Keratinocyte (primary cell): ENCODE results near the gene VDAC2. TPM values are rescaled to one million over a fixed set of nuclear protein-coding genes. Genes with fewer than 3 reads are reported as not detected.

Source experiments
- DNase-seq: peaks from one replicate; pipeline ENCODE4 v3.0.0-alpha.2; 2011; ENCODE audit warnings: low read depth, missing footprints, low spot score
- FAIRE-seq: peaks from 2 replicates; lab custom pipeline; 2011; peaks lifted over from hg19 to GRCh38; lab: Jason Lieb, UNC
- H2AFZ ChIP-seq: 2 replicates; pipeline ENCODE4 v1.6.0; 2012; ENCODE audit warnings: low read length, control low read depth, inconsistent platforms; ENCODE audit not compliant: control insufficient read depth
- H3K27ac ChIP-seq: 2 replicates; pipeline ENCODE4 v1.5.1; 2011; ENCODE audit warnings: low read length; ENCODE audit not compliant: control insufficient read depth, insufficient read depth
- H3K27me3 ChIP-seq: 3 replicates; pipeline ENCODE4 v1.6.0; 2011; ENCODE audit warnings: low read length; ENCODE audit not compliant: control insufficient read depth, insufficient read depth; ENCODE audit errors: extremely low read depth
- H3K36me3 ChIP-seq, 2 experiments: 2 replicates in 1 of 2; 3 replicates in 1 of 2; pipeline ENCODE4 v1.5.1; 2011; ENCODE audit warnings: low read length in 2 of 2, mild to moderate bottlenecking in 1 of 2; ENCODE audit not compliant: control insufficient read depth in 2 of 2, insufficient read depth in 2 of 2; ENCODE audit errors: extremely low read depth in 1 of 2
- H3K4me1 ChIP-seq: 3 replicates; pipeline ENCODE4 v1.5.1; 2011; ENCODE audit warnings: low read length; ENCODE audit not compliant: control insufficient read depth, insufficient read depth; ENCODE audit errors: extremely low read depth
- H3K4me2 ChIP-seq: 3 replicates; pipeline ENCODE4 v1.6.0; 2011; ENCODE audit warnings: low read depth, low read length; ENCODE audit not compliant: control insufficient read depth, insufficient read depth; ENCODE audit errors: extremely low read depth
- H3K4me3 ChIP-seq, 3 experiments: fragments of 200-600 bp in 1 of 3; sonication (generic) in 1 of 3; 2 replicates in 2 of 3; 3 replicates in 1 of 3; pipeline ENCODE4 v1.5.1; 2011 to 2016; ENCODE audit warnings: low read length in 3 of 3, mild to moderate bottlenecking in 3 of 3, control low read depth in 2 of 3, inconsistent platforms in 1 of 3, low read depth in 1 of 3, mixed read lengths in 1 of 3, mixed run types in 1 of 3, moderate library complexity in 1 of 3; ENCODE audit not compliant: control insufficient read depth in 2 of 3, insufficient read depth in 2 of 3; ENCODE audit errors: extremely low read depth in 1 of 3
- H3K79me2 ChIP-seq: 2 replicates; pipeline ENCODE4 v1.6.0; 2012; ENCODE audit warnings: low read length; ENCODE audit not compliant: control insufficient read depth, insufficient read depth
- H3K9ac ChIP-seq: 3 replicates; pipeline ENCODE4 v1.6.0; 2011; ENCODE audit warnings: low read length; ENCODE audit not compliant: control insufficient read depth, insufficient read depth; ENCODE audit errors: extremely low read depth
- H3K9me1 ChIP-seq: 3 replicates; pipeline ENCODE4 v1.6.0; 2011; ENCODE audit warnings: low read length; ENCODE audit not compliant: control insufficient read depth, insufficient read depth; ENCODE audit errors: extremely low read depth
- H3K9me3 ChIP-seq: 2 replicates; pipeline ENCODE4 v1.5.1; 2012; ENCODE audit warnings: low read depth, low read length; ENCODE audit not compliant: control insufficient read depth
- H4K20me1 ChIP-seq: 3 replicates; pipeline ENCODE4 v1.6.0; 2011; ENCODE audit warnings: low read length; ENCODE audit not compliant: control insufficient read depth, insufficient read depth; ENCODE audit errors: extremely low read depth
- EZH2 ChIP-seq: IDR thresholded peaks from one replicate; pipeline ENCODE4 v1.6.1; 2012; ENCODE audit warnings: inconsistent platforms, mild to moderate bottlenecking, low read length, moderate library complexity
- dilution Hi-C: fragments of 300-500 bp; cut with MboI; formaldehyde crosslinking; loops from one replicate; pipeline ENCODE4 v1.7.0; 2020; ENCODE audit warnings: low sequenced_read_pairs; ENCODE audit not compliant: extremely low pct_ligation_motif_present
- polyA plus RNA-seq, 5 experiments: library from polyadenylated mRNA; depleted of rRNA in 3 of 5; stranded (reverse) in 3 of 5; stranded (forward) in 1 of 5; unstranded in 1 of 5; fragments of >200 nt; gene quantifications; 1 replicate in 1 of 5; 2 replicates in 3 of 5; 3 replicates in 1 of 5; pipeline versions ENCODE4 v1.2.1 to v1.2.3, GENCODE V29; 2011 to 2012; ENCODE audit warnings: missing spikeins in 2 of 5, low read depth in 1 of 5, low replicate concordance in 1 of 5
- TF ChIP-seq, protein P1 (sequence below), 3 experiments: IDR thresholded peaks in 1 of 3; conservative IDR thresholded peaks in 1 of 3; optimal IDR thresholded peaks in 1 of 3; 2 replicates in 2 of 3; 3 replicates in 1 of 3; pipeline versions ENCODE3 to v1.5.1; 2011; ENCODE audit warnings: low read length in 3 of 3, mild to moderate bottlenecking in 3 of 3, moderate library complexity in 2 of 3, control low read depth in 1 of 3, inconsistent platforms in 1 of 3; ENCODE audit not compliant: insufficient read depth in 2 of 3; ENCODE audit errors: extremely low read depth in 1 of 3

VDAC2 gene
- polyA plus RNA-seq, 1 donor (not counting 4 experiments of a cell fraction or from before 2014, with no cell fraction given): 152 TPM

- no peak overlapping the region for H3K9ac ChIP-seq
- FAIRE-seq: no peak
- no peaks in the 10 kb centered on the region for H3K36me3 ChIP-seq
- no peak overlapping the region for H3K4me2 ChIP-seq
- dilution Hi-C loops: no loop called here
- no peak overlapping the region for H2AFZ ChIP-seq
- TF ChIP-seq, protein P1, sequence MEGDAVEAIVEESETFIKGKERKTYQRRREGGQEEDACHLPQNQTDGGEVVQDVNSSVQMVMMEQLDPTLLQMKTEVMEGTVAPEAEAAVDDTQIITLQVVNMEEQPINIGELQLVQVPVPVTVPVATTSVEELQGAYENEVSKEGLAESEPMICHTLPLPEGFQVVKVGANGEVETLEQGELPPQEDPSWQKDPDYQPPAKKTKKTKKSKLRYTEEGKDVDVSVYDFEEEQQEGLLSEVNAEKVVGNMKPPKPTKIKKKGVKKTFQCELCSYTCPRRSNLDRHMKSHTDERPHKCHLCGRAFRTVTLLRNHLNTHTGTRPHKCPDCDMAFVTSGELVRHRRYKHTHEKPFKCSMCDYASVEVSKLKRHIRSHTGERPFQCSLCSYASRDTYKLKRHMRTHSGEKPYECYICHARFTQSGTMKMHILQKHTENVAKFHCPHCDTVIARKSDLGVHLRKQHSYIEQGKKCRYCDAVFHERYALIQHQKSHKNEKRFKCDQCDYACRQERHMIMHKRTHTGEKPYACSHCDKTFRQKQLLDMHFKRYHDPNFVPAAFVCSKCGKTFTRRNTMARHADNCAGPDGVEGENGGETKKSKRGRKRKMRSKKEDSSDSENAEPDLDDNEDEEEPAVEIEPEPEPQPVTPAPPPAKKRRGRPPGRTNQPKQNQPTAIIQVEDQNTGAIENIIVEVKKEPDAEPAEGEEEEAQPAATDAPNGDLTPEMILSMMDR (optimal IDR thresholded peaks at IDR 0.05 in 1 of 3, IDR thresholded peaks at IDR 0.05 in 1 of 3, conservative IDR thresholded peaks at IDR 0.05 in 1 of 3; ENCODE audit: extremely low read depth in 1 of 3, insufficient read depth in 2 of 3, low read length in 3 of 3): no peak
- no peak for TF ChIP-seq EZH2
- H3K4me3 ChIP-seq: no peak overlapping the region
- no peaks in the 10 kb centered on the region for H3K9me1 ChIP-seq
- H3K4me1 ChIP-seq: peaks cover 3% of the 10 kb centered on the region
- DNase-seq: no peak
- no peak overlapping the region for H3K27ac ChIP-seq
- no peaks in the 10 kb centered on the region for H4K20me1 ChIP-seq
- no peaks in the 10 kb centered on the region for H3K9me3 ChIP-seq
- H3K79me2 ChIP-seq: no peaks in the 10 kb centered on the region
- no peaks in the 10 kb centered on the region for H3K27me3 ChIP-seq
These were observed 56.3 kb downstream of the VDAC2 start for GRCh38 chr10:75266945-75267344.

- Histone ChIP-seq H3K36me3 (no peaks in the 10 kb centered on the region), H3K27me3 (no peaks in the 10 kb centered on the region), H3K27ac (no peak overlapping the region), H3K4me1 (no peaks in the 10 kb centered on the region), H2AFZ (no peak overlapping the region), H3K9me1 (no peaks in the 10 kb centered on the region), H3K4me2 (no peak overlapping the region), H3K9ac (no peak overlapping the region), H3K9me3 (no peaks in the 10 kb centered on the region), H3K79me2 (no peaks in the 10 kb centered on the region), H4K20me1 (no peaks in the 10 kb centered on the region), H3K4me3 (no peak overlapping the region)
- TF ChIP-seq, protein P1 (optimal IDR thresholded peaks at IDR 0.05 in 1 of 3, IDR thresholded peaks at IDR 0.05 in 1 of 3, conservative IDR thresholded peaks at IDR 0.05 in 1 of 3; ENCODE audit: extremely low read depth in 1 of 3, insufficient read depth in 2 of 3, low read length in 3 of 3): no peak
- no peak for TF ChIP-seq EZH2
- no peak for FAIRE-seq
- no peak for DNase-seq
- dilution Hi-C loops: no loop called here
These were observed 59.0 kb downstream of the VDAC2 start for GRCh38 chr10:75269605-75270004.
